COLO829 (cell line): ENCODE data around the gene UBA7.
"Not testable (repeated sequence)": the region's sequence is repeated elsewhere in the genome, so short reads cannot be mapped to it uniquely, and the experiment has no call there.

ENCODE experiments used
- DNase-seq: peaks from one replicate; pipeline ENCODE4 v3.0.0; 2012; ENCODE audit warnings: low spot score

UBA7 gene

DNA sequence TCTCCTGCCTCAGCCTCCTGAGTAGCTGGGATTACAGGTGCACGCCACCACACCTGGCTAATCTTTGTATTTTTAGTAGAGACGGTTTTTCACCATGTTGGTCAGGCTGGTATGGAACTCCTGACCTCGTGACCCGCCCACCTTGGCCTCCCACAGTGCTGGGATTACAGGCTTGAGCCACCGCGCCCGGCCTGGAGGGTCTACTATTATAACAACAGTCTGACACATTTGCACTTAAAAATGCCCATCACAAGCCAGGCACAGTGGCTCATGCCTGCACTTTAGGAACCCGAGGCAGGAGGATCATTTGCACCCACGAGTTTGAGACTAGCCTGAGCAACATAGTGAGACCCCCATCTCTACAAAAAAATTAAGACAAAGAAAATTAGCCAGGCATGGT lies 31.5 kb downstream of the UBA7 start:
- DNase-seq, result not testable (repeated sequence)

DNA sequence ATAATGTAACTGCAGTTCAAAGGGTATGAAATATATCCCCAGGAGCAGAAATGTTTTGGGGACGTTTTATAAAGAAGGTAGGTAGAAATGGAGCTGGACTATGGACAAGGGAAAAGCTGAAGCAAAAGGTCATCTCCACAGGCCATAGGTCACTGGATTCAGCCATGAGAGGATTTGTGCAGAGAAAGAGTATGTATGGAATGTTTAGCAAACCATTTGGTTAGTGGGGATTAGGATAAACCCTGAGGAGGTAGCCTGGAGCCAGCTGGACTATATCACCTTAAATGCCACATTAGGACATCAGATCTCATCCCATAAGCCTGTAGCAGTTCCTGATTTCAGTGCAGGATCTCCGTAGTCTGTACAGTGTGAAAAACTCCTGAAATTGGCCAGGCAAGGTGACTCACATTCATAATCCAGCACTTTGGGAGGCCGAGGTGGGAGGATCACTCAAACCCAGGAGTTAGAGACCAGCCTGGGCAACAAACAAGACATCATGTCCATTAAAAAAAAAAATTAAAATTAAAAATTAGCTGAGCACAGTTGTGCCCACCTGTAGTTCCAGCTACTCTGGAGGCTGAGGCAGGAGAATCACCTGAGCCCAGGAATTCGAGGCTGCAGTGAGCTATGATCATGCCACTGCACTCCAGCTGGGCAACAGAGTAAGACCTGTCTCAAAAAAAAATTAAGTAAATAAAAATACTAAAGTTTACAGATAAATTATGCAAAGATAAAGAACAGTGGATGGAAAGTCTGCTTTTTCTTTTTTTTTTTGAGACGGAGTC lies 32.1 kb downstream of the UBA7 start:
- DNase-seq, result no peak

DNA sequence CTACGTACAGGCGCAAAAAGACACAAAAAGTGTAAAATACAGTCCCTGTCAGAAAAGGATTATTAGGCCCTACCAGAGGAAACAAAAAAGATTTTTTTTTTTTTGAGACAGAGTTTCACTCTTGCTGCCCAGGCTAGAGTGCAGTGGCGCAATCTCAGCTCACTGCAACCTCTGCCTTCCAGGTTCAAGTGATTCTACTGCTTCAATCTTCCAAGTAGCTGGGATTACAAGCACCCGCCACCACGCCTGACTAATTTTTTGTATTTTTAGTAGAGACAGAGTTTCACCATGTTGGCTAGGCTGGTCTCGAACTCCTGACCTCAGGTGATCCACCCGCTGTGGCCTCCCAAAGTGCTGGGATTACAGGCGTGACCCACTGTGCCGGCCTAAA lies 32.8 kb downstream of the UBA7 start:
- not testable (repeated sequence) for DNase-seq

DNA sequence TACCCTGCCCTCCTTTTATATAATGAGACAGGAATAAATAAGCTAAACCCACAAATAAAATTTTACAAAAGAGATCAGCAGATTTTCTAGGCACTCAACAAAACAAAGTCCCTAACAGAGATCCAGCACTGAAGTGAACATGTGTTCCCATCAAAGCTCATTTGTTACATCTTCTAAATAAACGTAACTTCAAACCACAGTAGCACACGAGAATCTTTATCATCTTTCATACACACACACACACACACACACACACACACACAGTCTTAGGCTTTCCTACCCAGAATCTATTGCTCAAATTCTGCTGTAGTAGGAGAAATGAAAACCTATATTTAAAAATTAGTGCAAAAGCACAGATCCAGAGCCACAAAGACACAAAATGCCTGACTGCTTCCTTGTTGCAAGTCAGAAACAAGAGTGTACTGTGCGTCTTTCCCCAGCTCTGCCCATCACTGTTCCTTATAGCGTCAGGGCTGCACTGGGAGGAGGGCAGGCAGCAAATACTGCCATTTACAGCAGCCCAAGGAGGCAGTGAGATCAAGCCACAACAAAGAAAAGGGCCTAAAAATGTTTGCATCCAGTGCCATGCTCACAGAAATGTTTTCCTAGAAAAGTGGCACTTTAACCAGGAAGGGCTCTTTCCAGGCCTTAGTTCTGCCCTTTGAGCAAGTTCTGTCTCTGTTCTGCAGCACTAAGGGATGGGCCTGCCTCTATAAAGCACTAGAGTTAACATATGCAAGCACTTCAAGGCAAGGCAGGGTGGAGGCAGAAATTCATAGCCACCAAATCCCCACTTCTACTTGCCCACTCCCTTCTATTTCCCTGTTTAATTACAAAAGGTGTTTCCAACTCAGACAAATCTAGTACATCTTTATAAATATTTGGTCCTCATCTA lies 33.4 kb downstream of the UBA7 start:
- no peak for DNase-seq

DNA sequence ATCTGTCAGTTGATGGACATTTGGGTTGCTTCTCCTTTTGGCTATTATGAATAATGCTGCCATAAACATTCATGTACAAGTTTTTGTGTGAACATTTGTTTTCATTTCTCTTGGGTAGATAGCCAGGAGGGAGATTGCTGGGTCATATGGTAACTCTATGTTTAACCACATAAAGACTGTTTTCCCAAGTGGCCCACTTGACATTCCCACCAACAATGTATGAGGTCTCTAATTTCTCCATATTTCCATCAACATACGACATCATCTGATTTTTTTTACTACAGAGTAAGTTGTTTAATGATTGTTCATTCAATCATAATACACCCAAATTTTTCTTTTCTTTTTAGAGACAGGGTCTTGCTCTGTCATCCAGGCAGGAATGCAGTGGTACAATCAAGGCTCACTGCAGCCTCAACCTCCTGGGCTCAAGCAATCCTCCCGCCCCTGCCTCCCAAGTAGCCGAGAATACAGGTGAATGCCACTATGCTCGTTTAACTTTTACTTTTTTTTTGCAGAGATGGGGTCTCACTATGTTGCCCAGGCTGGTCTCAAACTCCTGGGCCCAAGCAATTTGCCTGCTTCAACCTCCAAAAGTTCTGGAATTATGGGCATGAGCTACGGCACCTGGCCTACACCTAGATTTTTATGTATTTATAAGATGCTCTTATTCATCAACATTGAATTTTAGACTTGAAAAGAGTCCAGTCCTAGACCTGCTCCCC lies 34.2 kb downstream of the UBA7 start:
- DNase-seq, result no peak

DNA sequence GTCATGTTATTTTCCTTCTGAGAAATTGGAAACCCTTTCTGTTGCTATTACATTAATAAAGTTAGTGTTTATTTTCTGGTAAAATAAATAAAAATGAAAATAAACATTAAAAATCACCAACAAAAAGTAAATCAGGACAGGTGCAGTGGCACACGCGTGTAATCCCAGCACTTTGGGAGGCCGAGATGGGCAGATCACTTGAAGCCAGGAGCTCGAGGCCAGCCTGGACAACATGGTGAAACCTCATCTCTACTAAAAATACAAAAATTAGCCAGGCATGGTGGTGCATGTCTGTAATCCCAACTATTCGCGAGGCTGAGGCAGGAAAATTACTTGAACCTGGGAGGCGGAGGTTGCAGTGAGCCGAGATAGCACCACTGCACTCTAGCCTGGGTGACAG lies 37.7 kb downstream of the UBA7 start:
- DNase-seq, result not testable (repeated sequence)

DNA sequence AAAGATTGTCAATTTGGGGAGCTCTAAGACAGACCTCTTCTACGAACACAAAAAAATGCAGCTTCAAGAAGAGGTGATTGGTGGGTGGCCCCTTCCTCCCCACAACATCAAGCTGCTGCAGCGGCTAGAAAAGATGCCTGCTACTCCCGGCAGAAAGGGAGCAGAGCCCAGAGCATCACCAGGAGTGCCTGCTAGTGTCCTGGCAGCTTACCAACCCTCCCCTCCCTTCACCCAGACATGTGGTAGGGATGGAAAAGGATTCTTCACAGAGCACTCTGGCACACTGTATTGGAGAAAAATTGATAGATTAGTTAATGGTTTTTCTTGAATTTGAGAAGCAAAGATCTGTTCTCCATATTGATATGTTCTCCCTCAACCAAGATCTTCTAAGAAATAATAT lies 38.2 kb downstream of the UBA7 start:
- DNase-seq, result no peak

DNA sequence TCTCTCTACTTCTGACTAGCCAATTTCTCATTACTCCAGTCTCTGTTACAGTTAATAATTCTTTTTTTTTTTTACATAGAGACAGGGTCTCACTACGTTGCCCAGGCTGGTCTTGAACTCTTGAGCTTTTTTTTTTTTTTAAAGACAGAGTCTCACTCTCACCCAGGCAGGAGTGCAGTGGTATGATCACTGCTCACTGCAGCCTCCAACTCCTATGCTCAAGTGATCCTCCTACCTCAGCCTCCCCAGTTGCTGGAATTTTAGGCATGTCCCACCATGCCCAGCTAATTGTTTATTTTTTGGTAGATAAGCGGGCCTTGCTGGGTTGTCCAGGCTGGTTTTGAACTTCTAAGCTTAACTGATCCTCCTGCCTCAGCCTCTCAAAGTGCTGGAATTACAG lies 41.0 kb downstream of the UBA7 start:
- DNase-seq, result no peak

DNA sequence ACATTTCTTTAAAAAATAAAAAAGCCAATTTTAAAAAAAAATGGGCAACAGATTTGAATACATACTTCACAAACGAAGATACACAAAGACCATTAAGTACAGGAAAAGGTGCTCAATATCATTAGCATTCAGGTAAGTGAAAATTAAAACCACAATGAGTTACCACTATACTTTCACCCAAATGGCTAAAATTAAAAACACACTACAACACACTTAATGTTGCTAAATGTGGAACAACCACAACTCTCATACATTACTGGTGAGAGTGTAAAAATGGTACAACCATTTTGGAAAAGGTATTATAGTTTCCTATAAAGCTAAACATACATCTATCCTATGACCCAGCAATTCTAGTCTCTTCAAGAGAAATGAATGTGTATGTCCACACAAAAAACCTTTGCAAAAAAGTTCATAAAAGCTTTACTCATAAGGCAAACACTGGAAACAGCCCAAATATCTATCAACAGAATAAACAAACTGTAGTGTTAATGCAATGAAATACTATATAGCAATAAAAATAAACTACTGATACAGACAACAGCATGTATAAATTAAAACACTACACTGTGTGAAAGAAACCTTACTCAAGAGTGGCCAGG lies 42.3 kb downstream of the UBA7 start:
- no peak for DNase-seq

DNA sequence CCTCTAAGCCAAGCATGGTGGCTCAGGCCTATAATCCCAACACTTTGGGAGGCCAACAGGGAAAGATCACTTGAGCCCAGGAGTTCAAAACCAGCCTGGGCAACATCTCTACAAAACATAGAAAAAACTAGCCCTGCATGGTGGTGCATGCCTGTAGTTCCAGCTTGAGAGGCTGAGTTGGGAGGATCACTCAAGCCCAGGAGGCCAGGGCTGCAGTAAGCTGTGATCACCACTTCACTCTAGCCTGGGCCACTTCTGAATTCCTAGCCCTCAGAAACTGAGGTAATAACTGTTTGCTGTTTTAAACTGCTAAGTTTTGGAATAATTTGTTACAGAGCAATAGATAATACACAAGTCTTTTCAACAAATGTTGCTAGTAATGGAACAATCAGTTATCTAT lies 43.8 kb downstream of the UBA7 start:
- no peak for DNase-seq

DNA sequence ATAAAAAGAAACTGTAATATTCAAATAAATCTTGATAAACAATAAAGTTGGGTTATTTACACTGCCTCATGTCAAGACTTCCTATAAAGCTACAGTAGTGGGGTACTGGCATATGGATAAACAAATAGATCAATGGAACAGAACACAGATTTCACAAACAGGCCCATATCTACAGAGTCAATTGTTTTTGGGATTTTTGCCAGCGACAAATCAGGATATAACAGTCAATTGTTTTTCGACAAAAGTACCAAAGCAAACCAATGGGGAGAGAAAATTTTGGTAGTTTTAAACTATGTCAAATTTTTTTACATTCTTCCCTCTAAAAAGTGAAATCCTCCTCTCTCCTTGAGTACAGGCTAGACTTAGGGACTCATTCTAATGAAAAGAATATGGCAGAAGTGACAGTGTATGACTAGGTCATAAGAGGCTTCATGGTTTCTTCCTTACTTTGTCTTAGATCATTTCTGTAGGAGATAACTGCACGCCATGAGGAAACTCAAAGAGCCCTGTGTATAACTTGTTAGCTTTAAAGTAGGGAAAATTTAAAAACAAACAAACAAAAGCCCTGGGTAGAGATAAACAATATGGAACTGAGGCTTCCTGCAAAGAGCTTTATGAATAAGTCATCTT lies 44.4 kb downstream of the UBA7 start:
- no peak for DNase-seq

DNA sequence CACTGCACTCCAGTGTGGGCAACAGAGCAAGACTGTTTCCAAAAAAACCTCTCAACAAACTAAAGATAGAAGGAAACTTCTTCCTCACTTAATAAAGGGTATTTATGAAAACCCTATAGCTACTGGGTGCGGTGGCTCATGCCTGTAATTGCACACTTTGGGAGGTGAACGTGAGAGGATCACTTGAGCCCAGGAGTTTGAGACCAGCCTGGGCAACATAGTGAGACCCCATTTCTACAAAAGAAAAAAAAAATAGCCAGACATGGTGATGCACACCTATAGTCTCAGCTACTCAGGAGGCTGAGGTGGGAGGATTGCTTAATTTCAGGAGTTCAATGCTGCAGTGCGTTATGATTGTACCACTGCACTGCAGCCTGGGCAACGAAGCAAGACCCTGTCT lies 49.8 kb downstream of the UBA7 start:
- DNase-seq, result no peak

DNA sequence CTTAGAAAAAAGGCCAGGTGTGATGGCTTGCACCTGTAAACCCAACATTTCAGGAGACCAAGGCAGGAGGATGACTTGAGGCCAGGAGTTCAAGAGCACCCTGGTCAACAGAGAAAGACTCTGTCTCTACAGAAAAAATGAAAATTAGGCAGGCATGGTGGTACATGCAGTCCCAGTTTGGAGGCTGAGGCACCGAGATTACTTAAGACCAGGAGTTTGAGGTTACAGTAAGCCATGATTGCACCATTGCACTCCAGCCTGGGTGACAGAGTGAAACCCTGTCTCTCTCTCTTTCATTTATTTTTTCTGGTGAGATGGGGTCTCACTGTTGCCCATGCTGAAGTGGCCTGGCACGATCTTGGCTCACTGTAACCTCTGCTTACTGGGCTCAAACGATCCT lies 52.1 kb downstream of the UBA7 start:
- no peak for DNase-seq

DNA sequence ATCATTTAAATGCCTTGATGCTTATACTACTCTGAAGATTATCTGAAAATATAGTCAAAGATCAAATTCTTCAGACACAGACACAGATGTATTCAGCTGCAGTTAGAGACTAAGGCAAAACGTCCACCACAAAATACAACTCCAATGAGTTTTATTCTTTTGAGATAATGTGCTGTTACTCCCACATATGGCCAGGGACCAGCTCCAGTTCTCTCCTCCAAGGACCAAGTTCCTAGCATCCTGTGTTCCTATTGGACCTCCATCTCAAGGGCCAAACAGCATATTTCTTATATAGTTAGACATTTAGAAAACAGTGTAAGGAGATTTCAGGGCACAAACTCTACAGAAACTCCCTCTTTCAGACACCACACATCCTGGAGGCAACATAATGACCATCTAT lies 54.5 kb downstream of the UBA7 start:
- DNase-seq, result no peak

DNA sequence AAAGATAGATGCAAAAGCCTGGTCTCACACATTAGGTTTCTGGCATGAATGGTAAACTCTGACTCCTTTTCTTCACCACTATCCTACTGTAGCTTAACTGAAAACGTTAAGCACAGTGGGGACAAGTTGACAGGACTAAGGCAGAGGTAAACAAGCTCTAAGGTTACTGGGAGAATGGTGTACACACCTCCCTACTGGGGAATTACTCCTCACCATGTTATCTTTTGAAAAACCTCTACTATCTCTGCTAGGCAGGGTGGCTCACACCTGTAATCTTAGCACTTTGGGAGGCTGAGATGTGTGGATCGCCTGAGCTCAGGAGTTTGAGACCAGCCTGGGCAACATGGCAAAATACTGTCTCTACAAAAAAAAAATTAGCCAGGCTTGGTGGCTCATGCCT lies 56.6 kb downstream of the UBA7 start:
- DNase-seq, result no peak

DNA sequence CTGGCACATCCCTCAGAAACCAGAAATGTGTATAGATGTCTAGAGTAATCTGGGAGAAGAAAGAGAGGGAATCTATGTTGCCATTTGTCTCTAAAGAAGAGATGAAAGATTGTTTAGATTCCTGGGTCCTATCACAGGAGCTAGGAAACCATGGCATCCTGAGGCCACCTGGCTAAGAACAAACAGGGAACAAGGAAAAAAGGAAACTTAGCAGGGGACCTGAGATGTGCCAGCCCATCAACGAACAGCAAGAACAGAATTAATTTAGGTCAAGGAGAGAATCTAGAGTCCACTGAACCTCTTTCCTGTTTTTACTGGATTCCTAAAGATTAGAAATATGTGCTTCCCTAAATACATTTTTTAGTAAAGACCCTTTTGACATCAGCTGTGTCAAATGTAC lies 57.7 kb downstream of the UBA7 start:
- no peak for DNase-seq
